NCI-H2171 treated with DMSO at 0.1 percent for 48 hours (cell line): ENCODE measurements around the gene GASK1B.

Experiments
- DNase-seq: peaks from one replicate; lab custom pipeline; 2025; lab: John Stamatoyannopoulos, UW

The GASK1B gene

DNA sequence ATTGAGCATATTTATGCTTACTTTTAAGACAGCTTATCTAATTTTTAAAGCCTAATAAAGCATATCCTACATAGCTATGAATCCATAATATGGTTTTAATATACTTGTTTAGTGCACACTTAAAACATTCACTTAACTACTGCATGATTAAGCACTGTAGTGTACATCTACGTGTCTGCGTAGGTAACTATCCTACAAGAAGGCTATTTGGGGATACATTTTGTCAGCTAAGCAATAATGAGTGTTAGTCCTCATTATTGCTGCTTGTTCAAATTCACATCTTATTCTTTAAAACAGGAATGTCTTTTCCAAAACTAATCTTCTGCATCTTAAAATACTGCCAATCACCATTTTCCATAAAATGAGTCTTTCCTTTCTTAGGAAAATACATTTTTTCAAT, 38.6 kb downstream of the GASK1B start:
- DNase-seq, result no peak

GRCh38 chr4:158133551-158133950, 39.3 kb downstream of the GASK1B start:
- DNase-seq, result no peak

DNA sequence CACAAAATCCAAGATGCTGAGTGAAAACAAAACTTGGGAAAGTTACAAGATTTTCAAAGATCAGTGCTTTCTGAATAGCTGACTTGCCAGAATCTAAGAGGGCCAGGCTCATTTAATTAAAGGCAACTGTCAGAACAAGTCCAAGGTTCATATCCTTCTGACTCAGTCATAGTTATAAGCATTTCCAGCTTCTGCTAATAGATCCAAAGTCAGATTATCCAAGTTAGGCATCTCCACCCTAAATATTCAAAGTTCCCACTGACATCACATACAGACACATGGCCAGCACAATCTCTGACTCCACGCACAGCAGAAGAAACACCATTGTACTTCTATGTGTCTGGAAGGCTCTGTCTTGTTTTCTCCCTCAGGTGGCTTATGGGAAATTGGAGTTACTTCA, 41.8 kb downstream of the GASK1B start:
- no peak for DNase-seq

DNA sequence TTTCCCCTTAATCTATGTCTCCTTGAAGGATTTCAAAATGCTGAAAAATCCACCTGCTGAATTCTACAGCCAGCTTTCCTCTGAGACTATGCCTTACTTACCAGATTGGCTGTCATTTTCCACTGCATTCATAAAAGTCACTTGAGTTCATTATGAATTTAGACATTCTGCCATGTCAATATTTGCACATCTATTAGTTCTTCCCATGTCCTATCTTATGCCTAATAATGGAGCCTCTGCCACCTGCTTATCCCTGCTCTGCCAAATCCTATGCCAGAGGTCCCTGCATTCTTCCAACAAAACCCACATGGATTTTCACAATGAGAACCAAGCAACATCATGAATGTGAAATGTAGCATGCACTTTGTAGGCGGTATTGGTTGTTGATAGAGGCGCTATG, 42.6 kb downstream of the GASK1B start:
- no peak for DNase-seq

DNA sequence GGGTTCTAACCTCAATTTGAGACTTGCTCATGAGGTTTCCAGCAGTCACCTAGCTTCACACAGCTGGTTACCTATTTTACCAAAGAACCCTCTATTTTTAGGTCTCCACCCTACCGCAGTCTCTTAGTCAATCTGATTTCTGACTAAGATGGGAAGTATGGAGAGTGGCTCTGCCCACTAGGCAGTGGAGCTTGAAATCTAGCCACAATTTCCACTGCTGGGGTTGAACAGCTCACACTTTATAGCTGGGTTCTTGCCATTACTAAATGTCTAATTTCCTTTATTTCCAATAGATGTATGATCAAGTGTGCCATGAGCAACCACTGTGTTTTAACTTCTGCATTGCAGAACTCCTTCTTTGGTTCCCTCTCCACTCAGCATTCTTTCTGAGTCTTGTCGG, 43.1 kb downstream of the GASK1B start:
- no peak for DNase-seq

DNA sequence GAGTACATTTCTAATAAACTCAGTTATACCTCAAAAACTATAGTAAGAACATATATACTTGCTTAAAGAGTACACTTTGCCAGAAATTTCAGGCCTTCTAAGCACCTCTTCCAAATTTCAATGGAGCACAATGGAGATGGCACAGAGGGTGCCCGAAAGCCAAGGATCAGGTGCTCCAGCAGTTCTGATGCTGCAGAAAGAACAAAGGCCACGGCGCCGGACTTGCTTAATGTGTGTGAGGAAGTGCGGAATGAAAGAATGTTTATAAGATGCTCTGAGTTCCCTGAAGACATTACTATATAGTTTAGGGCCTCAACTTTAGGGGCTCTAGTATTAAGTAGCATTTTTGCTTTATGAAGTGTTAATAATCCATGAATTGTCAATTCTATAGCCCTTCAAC, 44.3 kb downstream of the GASK1B start:
- DNase-seq, result no peak

DNA sequence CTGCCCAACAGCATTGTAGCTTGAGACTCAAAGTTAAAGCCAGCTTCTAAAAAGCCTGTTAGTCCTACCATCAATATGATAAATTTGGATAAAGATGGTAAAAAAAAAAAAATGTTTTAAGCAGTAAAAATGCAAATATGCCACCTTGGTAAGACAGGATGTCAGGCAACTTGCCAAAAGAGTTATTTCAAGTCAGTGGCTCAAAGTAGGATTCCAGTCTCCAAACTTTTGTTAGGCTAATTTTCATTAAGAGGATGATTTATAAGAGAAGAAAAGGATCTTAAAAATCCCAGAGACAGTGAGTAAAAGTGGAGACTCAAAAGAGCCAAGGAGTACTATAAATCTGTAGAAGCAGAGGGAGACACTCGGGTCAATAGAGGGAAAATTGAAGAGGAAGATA, 47.5 kb downstream of the GASK1B start:
- no peak for DNase-seq
